Measurements from ENCODE around the gene CBLN3. TPM values are rescaled to one million over a fixed set of nuclear protein-coding genes. Genes with fewer than 3 reads are reported as not detected.

Gene CBLN3
- polyA plus RNA-seq, 1 donor: 2.4 TPM

DNA sequence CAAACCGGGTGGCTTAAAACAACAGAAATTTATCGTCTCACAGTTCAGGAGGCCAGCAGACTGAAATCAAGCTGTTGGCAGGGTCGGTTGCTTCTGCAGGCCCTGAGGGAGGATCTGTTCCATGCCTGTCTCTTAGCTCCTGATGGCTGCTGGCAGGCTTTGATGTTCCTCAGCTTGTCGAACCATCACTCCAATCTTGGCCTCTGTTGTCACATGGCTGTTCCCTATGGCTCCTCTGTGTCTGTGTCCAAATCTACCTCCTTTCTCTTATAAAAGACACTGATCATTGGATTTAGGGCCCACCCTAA is 47.5 kb downstream of the CBLN3 start:
- no peak for DNase-seq (ENCODE audit: low read depth)

DNA sequence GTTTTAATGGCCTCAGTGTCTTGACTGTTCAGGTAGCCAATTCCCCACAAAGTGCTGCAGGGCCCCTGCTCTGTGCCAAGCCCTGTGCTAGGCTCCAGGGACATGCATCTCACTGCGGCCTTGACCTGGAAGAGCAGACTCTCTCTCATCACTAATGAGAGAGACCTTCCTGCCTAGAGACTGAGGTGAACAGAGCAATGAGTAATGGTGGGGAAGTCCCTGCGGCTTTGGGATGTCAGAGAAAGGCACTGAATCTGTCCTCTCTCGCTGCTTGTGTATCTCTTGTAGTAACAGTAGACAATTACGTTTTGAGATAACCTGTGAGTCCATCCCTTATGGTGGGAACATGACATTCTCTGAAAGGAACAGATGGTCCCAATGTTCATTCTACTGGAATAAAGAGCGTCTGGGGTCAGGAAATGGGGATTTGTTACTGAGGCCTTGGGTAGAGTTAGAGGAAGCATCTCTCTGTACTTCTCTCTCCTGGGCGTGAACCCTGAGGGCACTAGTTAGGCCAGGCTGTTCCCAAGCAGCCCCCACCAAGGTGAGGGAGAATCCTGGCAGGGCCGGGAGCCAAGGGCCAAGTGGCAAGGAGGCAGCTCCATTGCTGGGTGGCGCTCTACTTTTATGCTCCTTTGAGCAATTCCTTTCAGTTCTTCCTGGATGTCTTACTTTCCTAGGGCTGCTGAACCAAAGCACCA is 48.0 kb downstream of the CBLN3 start:
- DNase-seq (ENCODE audit: low read depth): no peak

DNA sequence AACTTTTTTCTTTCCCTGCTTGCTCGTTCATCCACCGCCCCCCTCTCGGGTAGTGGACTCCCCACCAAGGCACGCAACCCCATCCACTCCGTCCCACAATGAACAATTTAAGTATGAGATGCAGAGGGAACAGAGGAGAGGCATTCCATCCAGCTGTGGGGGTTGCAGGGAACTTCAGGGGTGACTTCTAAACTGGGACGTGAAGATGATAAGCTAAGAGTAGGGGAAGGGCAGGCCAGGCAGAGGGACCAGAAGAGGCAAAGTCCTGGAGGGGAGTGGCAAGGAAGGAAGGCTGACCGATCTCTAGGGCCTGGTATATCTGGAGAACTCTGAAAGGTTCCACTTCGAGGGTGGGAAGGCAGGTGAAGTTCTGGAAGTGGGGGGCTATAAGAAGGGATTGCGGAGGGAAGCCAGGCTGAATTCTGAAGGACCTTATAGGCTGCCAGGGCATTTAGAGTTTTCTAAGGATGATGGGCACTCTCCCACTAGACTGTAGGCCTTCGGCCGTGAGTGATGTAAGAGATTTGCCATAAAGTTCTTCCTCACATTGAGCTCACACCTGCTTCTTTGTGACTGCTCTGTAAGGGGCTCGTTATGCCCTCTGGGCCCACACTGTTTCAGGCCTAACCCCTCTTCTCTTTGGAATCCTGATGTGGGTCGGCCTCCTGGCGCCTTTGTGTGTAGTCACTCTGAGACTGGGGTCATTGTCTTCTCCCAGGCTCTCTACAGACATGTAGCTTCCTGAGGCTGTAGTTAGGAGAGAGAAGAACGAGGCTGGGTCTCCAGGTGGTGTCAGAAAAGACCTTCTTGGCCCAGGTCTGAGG is 49.3 kb downstream of the CBLN3 start:
- no peak for DNase-seq (ENCODE audit: low read depth)

DNA sequence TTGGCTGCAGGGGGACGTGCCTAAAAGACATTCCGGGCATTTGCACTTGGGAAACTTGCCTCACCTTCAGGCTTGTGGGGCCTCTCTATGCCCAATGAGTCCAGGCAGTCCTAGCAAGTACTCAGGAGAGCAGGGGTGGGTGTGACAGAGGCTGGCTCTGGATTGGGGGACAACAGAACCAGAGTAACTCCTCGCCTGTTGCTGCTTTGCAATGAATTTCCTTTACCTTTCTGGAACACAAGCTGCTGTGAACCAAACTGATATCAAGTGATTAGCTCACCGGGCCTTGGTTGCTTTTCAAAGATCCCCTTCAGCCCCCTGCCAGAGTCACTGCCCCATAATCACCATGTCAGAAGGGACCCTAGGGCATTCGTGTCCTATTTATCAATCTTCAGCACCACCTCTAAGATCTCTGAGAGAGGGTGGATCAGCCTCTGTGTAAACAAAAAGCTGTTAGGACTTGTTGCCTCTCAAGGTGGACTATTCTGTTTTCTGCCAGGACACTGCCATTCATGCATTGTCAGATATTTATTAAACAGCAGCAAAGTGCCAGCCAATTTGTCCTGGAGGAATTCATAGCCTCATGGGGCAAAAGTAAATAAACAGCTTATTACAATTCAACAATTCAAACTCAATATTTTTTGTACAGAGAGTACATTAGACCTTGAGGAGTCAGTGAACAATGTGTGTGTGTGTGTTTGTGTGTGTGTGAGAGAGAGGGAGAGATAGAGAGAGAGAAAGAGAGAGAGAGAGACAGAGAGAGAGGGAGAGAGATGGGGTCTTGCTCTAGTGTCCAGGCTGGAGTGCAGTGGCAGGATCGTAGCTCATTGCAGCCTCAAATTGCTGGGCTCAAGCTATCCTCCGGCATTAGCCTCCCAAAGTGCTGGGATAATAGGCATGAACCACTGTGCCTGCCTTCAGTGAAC is 50.2 kb downstream of the CBLN3 start:
- DNase-seq (ENCODE audit: low read depth): no peak

DNA sequence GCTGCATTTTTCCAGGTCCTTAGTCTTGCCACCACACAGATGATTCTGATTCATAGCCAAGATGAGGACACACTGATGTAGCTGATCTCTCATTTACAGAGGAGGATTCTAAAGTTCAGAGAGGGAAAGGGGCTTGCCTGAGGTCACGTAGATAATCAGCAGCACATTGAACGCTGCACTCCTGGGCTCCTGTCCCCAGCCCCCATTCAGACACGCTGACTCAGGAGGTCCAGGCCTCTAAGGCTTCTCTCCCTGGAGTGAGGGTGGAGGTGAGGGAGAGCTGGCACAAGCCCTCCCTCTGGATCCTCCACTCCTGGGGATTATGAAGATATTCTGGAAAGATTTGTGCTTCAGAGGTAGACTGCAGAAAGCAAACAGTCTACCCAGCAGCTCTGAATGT is 51.1 kb downstream of the CBLN3 start:
- no peak for DNase-seq (ENCODE audit: low read depth)

DNA sequence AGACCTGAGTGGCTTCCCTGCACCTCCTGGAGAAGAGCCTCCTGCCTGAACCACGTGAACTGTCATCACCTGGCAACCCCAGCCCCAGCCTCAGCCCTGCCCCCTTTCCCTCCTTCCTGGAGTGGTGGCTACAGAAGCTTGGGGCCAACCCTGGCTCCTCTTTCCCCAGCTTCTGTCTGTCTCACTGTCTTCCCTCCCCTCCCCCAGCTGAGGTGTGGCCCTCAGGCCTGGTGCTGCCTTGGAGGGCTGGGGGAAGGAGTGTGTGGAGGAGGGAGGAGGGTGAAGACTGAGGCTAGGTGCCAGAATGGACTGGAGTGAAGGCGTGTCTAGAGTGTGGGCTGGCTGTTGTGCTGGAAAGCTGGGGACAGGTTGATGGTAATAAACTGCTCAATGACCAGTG is 51.8 kb downstream of the CBLN3 start:
- DNase-seq (ENCODE audit: low read depth): no peak

DNA sequence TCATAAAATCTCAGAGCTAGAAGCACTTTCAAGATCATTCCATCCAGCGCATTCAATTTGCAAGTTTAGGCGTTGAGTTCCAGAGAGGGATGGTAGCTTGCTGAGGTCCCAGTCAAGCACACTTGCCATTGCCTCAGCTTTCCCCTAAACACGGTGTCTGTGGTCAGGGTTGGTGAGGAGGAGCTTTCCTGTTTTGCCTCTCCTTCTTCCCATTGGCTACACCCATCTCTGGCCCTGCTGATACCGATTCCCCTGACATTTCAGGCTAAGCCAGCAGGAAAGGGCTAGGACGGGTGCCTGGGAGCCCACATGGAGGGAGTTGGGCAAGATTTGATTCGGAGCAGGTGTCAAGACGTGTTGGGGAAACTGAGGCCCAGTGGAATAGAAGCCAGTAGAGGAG is 52.3 kb downstream of the CBLN3 start:
- no peak for DNase-seq (ENCODE audit: low read depth)

Other genes starting within 250 kb of the CBLN3 start
- 26.4 TPM for gene IPO4, start 240.9 kb downstream of the CBLN3 start, polyA plus RNA-seq (ENCODE audit: insufficient read length)
- 18.8 TPM for gene TM9SF1, start 234.2 kb downstream of the CBLN3 start, polyA plus RNA-seq (ENCODE audit: insufficient read length)
- gene TSSK4, start 224.0 kb downstream of the CBLN3 start, polyA plus RNA-seq (ENCODE audit: insufficient read length): 5.0 TPM
- 40.0 TPM for gene CHMP4A, start 216.2 kb downstream of the CBLN3 start, polyA plus RNA-seq (ENCODE audit: insufficient read length)
- 5.5 TPM for gene MDP1, start 213.6 kb downstream of the CBLN3 start, polyA plus RNA-seq (ENCODE audit: insufficient read length)
- 188 TPM for gene NEDD8, start 197.3 kb downstream of the CBLN3 start, polyA plus RNA-seq (ENCODE audit: insufficient read length)
- gene GMPR2, start 196.7 kb downstream of the CBLN3 start, polyA plus RNA-seq (ENCODE audit: insufficient read length): 53.3 TPM
- 37.0 TPM for gene TINF2, start 187.0 kb downstream of the CBLN3 start, polyA plus RNA-seq (ENCODE audit: insufficient read length)
- 0.86 TPM for gene TGM1, start 166.5 kb downstream of the CBLN3 start, polyA plus RNA-seq (ENCODE audit: insufficient read length)
- 14.7 TPM for gene RABGGTA, start 158.1 kb downstream of the CBLN3 start, polyA plus RNA-seq (ENCODE audit: insufficient read length)
- 15.0 TPM for gene DHRS1, start 129.9 kb downstream of the CBLN3 start, polyA plus RNA-seq (ENCODE audit: insufficient read length)
- gene NOP9, start 129.8 kb downstream of the CBLN3 start, polyA plus RNA-seq (ENCODE audit: insufficient read length): 21.1 TPM
- gene CIDEB, start 121.7 kb downstream of the CBLN3 start, polyA plus RNA-seq (ENCODE audit: insufficient read length): 8.2 TPM
- 2.0 TPM for gene LTB4R2, start 119.5 kb downstream of the CBLN3 start, polyA plus RNA-seq (ENCODE audit: insufficient read length)
- gene LTB4R, start 118.2 kb downstream of the CBLN3 start, polyA plus RNA-seq (ENCODE audit: insufficient read length): 2.1 TPM
- gene ADCY4, start 94.6 kb downstream of the CBLN3 start, polyA plus RNA-seq (ENCODE audit: insufficient read length): 15.2 TPM
- 1.1 TPM for gene RIPK3, start 89.7 kb downstream of the CBLN3 start, polyA plus RNA-seq (ENCODE audit: insufficient read length)
- gene NFATC4, start 61.5 kb downstream of the CBLN3 start, polyA plus RNA-seq (ENCODE audit: insufficient read length): 39.2 TPM
- 23.1 TPM for gene NYNRIN, start 30.7 kb downstream of the CBLN3 start, polyA plus RNA-seq (ENCODE audit: insufficient read length)
- gene KHNYN, start 286 bp upstream of the CBLN3 start, polyA plus RNA-seq (ENCODE audit: insufficient read length): 38.1 TPM
- gene SDR39U1, start 13.1 kb upstream of the CBLN3 start, polyA plus RNA-seq (ENCODE audit: insufficient read length): 54.1 TPM
- not detected for gene CMA1, start 78.6 kb upstream of the CBLN3 start, polyA plus RNA-seq (ENCODE audit: insufficient read length)
- 2.5 TPM for gene CTSG, start 146.6 kb upstream of the CBLN3 start, polyA plus RNA-seq (ENCODE audit: insufficient read length)
- not detected for gene GZMH, start 180.0 kb upstream of the CBLN3 start, polyA plus RNA-seq (ENCODE audit: insufficient read length)
- not detected for gene GZMB, start 204.5 kb upstream of the CBLN3 start, polyA plus RNA-seq (ENCODE audit: insufficient read length)

Data from forelimb muscle (tissue), 1 donor.